GM19351 (cell line): Measurements from ENCODE around the gene PDSS2.
"Not testable (repeated sequence)": the region's sequence is repeated elsewhere in the genome, so short reads cannot be mapped to it uniquely, and the experiment has no call there.

Source experiments
- ATAC-seq: cut with Tn5 transposase; IDR thresholded peaks from one replicate; pipeline ENCODE4 v1.9.1; 2021; ENCODE audit warnings: mild to moderate bottlenecking, moderate library complexity; ENCODE audit not compliant: unreplicated experiment

The PDSS2 gene

GRCh38 chr6:107280001-107280400 is 179.4 kb downstream of the PDSS2 start:
- ATAC-seq = not testable (repeated sequence)

DNA sequence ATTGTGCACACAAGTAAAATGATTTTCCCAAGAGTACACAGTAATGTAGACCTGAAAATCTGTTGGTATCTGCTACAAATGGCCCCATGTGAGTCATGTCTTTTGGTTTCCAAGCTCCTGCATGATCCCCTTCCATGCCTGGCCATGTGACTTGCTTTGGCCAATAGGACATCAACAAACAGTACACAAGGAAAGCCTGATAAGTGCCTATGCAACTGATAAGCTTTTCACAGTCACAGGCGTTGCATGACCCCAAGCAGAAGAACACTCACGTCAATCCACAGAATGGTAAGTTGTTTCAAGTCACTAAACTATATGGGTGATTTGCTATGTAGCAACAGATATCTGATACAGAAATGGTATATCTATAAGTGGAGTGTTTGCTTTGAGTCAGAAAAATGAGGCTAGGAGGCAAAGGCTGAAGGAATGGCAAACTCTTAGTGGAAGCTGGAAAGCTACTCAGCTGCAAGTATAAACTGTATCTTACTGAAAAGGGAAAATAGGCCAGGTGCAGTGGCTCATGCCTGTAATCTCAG is 184.0 kb downstream of the PDSS2 start:
- no peak for ATAC-seq

DNA sequence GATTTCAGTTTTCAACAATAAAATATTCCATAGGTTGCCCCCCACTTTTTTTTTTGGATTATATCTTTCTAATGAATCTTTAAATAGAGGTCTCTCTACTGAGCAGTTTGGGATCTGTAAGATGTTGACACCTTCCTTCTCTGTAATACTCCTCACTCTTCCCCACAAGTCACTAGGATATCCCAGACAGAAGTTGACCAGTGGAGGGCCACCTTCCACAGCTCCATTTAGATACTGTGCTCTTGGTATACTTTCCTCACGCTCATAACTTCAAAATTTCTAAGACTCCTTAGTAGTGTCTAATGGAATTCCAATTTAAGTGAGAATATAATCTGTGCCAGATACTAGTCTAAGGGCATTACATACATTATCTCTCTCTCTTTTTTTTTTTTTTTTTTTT is 185.1 kb downstream of the PDSS2 start:
- ATAC-seq = no peak

GRCh38 chr6:107272246-107272645 is 187.1 kb downstream of the PDSS2 start:
- ATAC-seq = no peak

DNA sequence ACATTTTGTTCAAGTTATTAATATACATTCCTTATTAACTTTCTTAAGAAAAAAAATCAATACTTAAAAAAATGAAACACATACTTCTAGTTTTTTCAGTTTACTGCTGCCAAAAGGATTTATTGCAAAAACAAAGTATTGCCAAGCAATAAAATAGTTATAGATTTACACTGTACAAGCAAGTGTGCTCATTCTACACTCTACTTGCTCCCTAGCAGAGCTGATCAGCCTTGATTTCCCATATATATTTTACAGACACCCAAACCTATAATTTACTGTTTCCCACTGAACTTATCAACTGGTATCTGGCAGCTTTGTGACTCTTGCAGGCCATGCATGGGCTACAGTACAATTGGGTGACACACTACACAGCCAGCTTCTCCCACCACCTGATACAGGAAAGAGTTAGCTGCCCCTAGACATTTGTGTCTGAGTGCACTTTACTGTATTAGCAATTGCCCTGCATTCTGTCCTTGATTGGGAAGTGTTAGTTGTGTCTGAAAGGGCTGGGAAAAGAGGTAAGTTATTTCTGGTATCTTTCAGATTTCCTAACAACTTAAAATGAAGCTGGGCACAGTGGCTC is 188.1 kb downstream of the PDSS2 start:
- no peak for ATAC-seq

- no peak for ATAC-seq
Observed at GRCh38 chr6:107267634-107268033, 191.7 kb downstream of the PDSS2 start.

GRCh38 chr6:107267006-107267405 is 192.4 kb downstream of the PDSS2 start:
- ATAC-seq = no peak

DNA sequence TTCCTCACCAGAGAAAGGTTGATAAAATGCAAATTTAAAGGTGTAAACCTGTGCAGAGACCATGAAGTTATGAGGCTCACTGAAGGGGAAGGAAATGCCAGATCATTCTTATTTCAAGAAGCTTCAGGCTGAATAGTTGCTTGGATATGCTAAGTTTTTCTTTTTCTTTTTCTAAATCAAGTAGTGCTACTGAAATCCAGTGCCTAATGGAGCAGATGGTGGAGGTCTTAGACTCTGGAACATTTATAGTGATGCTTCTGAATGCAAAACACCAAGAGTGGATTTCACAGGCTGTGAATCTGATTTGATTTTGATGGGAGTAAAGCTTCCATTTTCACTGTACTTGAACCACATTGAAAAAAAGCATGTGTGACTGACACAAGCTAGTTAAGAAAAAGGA is 192.8 kb downstream of the PDSS2 start:
- no peak for ATAC-seq

GRCh38 chr6:107264357-107264840 is 195.0 kb downstream of the PDSS2 start:
- no peak for ATAC-seq

- no peak for ATAC-seq
Observed at GRCh38 chr6:107259951-107260350, 199.4 kb downstream of the PDSS2 start.

DNA sequence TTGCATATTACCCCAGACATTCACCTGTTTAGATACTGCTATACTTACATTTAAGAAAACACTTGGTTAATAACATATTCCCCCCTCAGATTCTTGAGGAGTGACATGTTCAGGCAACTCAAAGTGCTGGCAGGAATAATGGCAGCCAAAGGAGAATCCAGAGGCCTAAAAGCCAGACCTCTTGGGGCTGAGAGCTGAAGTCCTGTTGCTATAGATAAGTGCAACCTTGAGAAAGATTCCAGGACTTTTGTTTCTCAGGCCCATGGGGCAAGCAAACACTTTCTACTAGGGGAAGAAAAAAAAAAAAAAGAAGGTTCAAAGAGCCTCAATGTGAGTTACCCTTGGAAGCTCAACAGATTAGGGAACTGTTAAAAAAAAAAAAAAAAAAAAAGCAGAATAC is 211.2 kb downstream of the PDSS2 start:
- no peak for ATAC-seq

GRCh38 chr6:107246972-107247615 is 212.3 kb downstream of the PDSS2 start:
- no peak for ATAC-seq

GRCh38 chr6:107246249-107246971 is 213.0 kb downstream of the PDSS2 start:
- ATAC-seq = no peak

DNA sequence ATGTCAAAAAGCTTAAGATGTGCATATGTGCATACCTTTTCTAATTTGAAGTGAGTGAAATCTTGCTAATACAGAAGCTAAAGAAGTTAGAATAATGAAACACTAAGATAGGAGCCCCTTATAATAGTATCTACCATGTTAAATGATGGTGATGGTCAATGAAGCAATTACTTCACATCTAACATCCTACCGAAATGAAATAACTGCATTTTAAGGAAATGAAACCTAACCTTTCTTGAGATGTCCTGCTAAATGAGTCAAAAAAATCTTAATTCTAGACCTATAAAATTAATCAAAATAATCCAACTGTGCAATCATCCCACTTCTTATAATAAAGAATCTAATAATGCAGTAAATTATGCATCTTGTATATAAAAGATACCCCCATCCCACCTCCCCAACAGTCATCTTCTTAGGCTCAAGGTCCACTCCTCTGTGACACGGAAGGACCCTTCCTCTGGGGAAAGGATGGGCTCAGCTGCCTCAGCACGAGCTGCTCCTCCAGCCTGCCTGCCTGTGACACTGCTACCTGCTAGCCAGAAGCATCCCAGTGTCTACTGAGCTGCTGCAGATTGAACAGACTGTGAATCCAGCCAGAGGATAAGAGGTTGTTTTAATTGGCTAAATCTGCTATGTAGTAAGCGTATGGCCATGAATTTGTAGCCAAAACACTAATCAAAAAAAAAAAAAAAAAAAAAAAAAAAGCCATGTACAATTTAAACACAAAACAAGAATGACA is 214.5 kb downstream of the PDSS2 start:
- no peak for ATAC-seq

DNA sequence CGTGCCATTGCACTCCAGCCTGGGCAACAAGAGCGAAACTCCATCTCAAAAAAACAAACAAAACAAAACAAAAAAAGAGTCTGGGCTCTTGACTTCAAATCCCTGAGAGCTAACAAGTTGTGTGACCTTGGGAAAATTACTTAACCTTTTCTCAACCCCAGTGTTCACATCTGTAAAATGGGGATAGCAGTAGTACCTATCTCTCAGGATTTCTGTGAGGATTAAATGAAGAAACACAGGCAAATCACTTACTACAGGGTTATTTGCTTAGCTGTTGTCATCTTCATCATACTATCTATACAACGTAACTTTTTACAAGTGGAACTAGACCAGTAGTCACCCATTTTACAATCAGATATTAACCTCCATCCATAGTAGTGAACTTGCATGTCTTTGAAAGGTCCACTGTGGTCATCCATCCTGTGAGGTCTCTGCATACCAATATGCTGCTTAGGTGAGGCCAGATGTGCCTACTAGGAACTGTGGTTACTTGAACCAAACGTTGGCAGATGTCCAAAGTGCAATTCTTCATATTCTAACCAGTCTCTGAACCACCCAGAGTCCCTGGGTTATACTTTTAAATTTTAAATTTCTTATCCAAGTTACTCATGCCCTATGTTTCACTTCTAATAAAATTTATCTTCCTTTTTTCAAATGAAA is 215.2 kb downstream of the PDSS2 start:
- ATAC-seq = no peak

- no peak for ATAC-seq
Observed at GRCh38 chr6:107243471-107243870, 215.9 kb downstream of the PDSS2 start.

GRCh38 chr6:107237992-107238660 is 221.2 kb downstream of the PDSS2 start:
- ATAC-seq = no peak

DNA sequence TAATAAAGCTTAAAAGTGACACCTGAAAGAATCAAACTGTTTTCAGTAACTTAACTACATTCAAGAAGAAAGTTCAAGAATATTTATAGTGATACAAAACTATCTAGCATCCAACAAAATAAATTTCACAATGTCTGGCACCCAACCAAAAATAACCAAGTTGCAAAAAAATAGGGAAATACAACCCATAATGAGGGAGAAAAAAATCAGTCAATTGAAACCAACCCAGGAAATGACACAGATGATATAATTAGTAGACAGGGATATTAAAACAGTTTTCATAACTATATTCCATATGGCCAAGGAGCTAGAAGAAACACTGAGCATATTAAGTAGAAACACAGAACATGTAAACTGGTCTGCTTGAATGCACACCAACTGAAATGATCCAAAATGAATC is 223.9 kb downstream of the PDSS2 start:
- no peak for ATAC-seq

DNA sequence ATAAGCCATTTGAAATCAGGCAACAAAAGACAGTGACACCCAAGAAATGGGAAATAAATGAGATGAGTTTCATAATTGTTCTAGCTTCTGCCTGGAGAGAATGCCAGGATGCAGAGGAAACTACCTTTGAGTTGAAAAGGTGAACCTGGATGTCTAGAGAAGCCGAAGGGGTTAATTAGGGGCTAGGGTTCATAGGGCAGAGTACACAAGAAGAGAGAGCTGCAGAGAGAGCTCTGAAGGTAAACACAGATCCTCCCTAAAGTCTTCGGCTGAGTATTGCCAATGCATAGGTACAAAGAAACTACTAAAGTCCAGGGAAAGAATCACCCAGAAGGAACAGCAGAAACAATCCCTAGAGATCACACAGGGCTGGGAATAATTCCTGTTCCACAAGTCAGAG is 224.4 kb downstream of the PDSS2 start:
- no peak for ATAC-seq

DNA sequence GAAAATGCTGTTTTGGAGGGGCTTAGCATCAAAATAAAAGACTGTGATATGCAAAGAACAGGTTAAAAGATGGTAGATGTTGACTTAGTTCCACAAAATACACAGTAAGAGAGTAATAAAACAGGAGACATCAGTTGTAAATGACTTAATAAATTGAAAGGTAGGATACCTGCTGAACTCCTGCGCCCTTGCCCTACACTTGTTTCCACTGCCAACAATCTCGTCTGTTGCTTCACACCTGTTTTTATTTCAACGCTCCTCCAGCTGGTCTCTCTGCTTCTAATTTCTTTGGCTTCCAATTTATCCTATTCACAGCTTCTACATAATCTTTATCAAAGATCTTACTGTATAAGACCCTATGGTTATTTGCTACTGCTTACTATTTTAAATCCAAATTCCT is 228.1 kb downstream of the PDSS2 start:
- ATAC-seq = no peak
